K562 (cell line): ENCODE data around the gene RAP1GAP2. TPM values are rescaled to one million over a fixed set of nuclear protein-coding genes. Genes with fewer than 3 reads are reported as not detected.

Experiments
- ATAC-seq: fragments of 200-7000 bp; cut with Tn5 transposase; 3 replicates; pipeline ENCODE4 v1.9.1; 2020; ENCODE audit warnings: moderate library complexity
- BruUV-seq: library from RNA; stranded (reverse); fragments of 400-500 nt; replicated peaks from 2 replicates; lab custom pipeline; 2021; lab: Mats Ljungman, UMichigan
- CTCF ChIA-PET: fragments of 300-600 bp; formaldehyde crosslinking; extraction: SDS; loops from one replicate; lab custom pipeline; 2021; ENCODE audit warnings: low intra/inter-chr PET ratio; lab: Yijun Ruan, JAX
- POLR2A ChIA-PET: fragments of 300-600, 350-650 bp; sonication (Branson Sonifier 250); formaldehyde crosslinking; extraction: SDS; loops from one replicate; lab custom pipeline; 2021; ENCODE audit warnings: antibody characterized with exemption, inconsistent platforms; lab: Yijun Ruan, JAX
- DNase-seq, 4 experiments: peaks; one replicate each; pipeline versions ENCODE4 v3.0.0 to v3.0.0-alpha.2; 2011 to 2018; ENCODE audit warnings: low spot score in 3 of 4, mixed read lengths in 3 of 4; ENCODE audit errors: extremely low read depth in 1 of 4
- FAIRE-seq: peaks from 2 replicates; lab custom pipeline; 2011; peaks lifted over from hg19 to GRCh38; lab: Jason Lieb, UNC
- H2AFZ ChIP-seq: 2 replicates; pipeline ENCODE4 v1.6.0; 2011; ENCODE audit warnings: low read depth, low read length, control low read depth, inconsistent platforms
- H3K27ac ChIP-seq: fragments of 200-600 bp; 3 replicates; pipeline ENCODE4 v1.8.0; 2011; ENCODE audit warnings: low read depth, mild to moderate bottlenecking, control low read depth, inconsistent platforms, low read length, moderate library complexity, mixed read lengths; ENCODE audit errors: extremely low read depth
- H3K27me3 ChIP-seq, 2 experiments: fragments of 300-600 bp in 1 of 2; 2 replicates in 1 of 2; 3 replicates in 1 of 2; pipeline versions ENCODE4 v1.6.0 to v1.8.0; 2011; ENCODE audit warnings: inconsistent platforms in 2 of 2, low read length in 2 of 2, mild to moderate bottlenecking in 1 of 2, mixed read lengths in 1 of 2, moderate library complexity in 1 of 2; ENCODE audit not compliant: control insufficient read depth in 2 of 2, insufficient read depth in 2 of 2
- H3K36me3 ChIP-seq: fragments of 300-600 bp; 3 replicates; pipeline ENCODE4 v1.8.0; 2011; ENCODE audit warnings: mild to moderate bottlenecking, low read length, inconsistent platforms; ENCODE audit not compliant: control insufficient read depth, insufficient read depth
- H3K4me1 ChIP-seq, 2 experiments: fragments of 200-600 bp in 1 of 2; replicated peaks in 1 of 2; 2 replicates in 1 of 2; 3 replicates in 1 of 2; pipeline versions ENCODE4 v1.5.1 to v1.8.0; 2011; ENCODE audit warnings: inconsistent platforms in 2 of 2, low read length in 2 of 2, mild to moderate bottlenecking in 1 of 2, mixed read lengths in 1 of 2, moderate library complexity in 1 of 2; ENCODE audit not compliant: control insufficient read depth in 2 of 2, insufficient read depth in 2 of 2
- H3K4me2 ChIP-seq: 2 replicates; pipeline ENCODE4 v1.6.1; 2011; ENCODE audit warnings: low read length, control low read depth, inconsistent platforms, mixed read lengths; ENCODE audit not compliant: insufficient read depth
- H3K4me3 ChIP-seq: fragments of 200-600 bp; sonication (generic), shearing (Covaris generic); 2 replicates; pipeline ENCODE4 v1.5.1; 2016; ENCODE audit warnings: control low read depth, inconsistent platforms
- H3K79me2 ChIP-seq: fragments of 200-600 bp; 3 replicates; pipeline ENCODE4 v1.8.0; 2011; ENCODE audit warnings: low read length, inconsistent platforms; ENCODE audit not compliant: control insufficient read depth, insufficient read depth
- H3K9ac ChIP-seq, 2 experiments: 2 replicates each; pipeline versions ENCODE4 v1.6.0 to v1.6.1; 2011; ENCODE audit warnings: low read depth in 2 of 2, low read length in 2 of 2, control low read depth in 1 of 2, inconsistent platforms in 1 of 2, mild to moderate bottlenecking in 1 of 2, mixed read lengths in 1 of 2; ENCODE audit not compliant: insufficient read depth in 1 of 2
- H3K9me1 ChIP-seq: one replicate; pipeline ENCODE4 v1.6.0; 2011; ENCODE audit warnings: inconsistent platforms, mild to moderate bottlenecking, low read length, moderate library complexity; ENCODE audit not compliant: control insufficient read depth, insufficient read depth
- H3K9me3 ChIP-seq: replicated peaks from 2 replicates; pipeline ENCODE4 v1.5.1; 2011; ENCODE audit warnings: low read depth, low read length, inconsistent platforms; ENCODE audit not compliant: control insufficient read depth, insufficient read depth
- H4K20me1 ChIP-seq: replicated peaks from 2 replicates; pipeline ENCODE4 v1.6.1; 2011; ENCODE audit warnings: low read length, inconsistent platforms, mixed read lengths; ENCODE audit not compliant: control insufficient read depth, insufficient read depth
- DMBX1 ChIP-seq: fragments of 250-450 bp; sonication (Bioruptor Pico); IDR thresholded peaks from 2 replicates; pipeline ENCODE4 v1.8.0; 2022; ENCODE audit warnings: inconsistent platforms, mild to moderate bottlenecking, moderate library complexity, borderline replicate concordance
- EHMT2 ChIP-seq: fragments of 450-650 bp; IDR thresholded peaks from 2 replicates; pipeline ENCODE4 v1.6.1; 2018; ENCODE audit warnings: antibody characterized with exemption
- HSF4 ChIP-seq: fragments of 250-450 bp; sonication (Bioruptor Pico); IDR thresholded peaks from 2 replicates; pipeline ENCODE4 v2.1.2; 2022; ENCODE audit warnings: mild to moderate bottlenecking, moderate library complexity, borderline replicate concordance
- KLF6 ChIP-seq: fragments of 250-450 bp; sonication (Bioruptor Pico); IDR thresholded peaks from 2 replicates; pipeline ENCODE4 v1.4.0; 2020; ENCODE audit warnings: mild to moderate bottlenecking, moderate library complexity, borderline replicate concordance
- MCM2 ChIP-seq: fragments of 450-650 bp; IDR thresholded peaks from 2 replicates; pipeline ENCODE4 v1.6.1; 2017; ENCODE audit warnings: low read depth, mild to moderate bottlenecking
- SPI1 ChIP-seq: IDR thresholded peaks from 2 replicates; pipeline ENCODE4 v1.6.1; 2011; ENCODE audit warnings: low read depth, low read length, control low read depth, borderline replicate concordance
- TEAD1 ChIP-seq, 2 experiments: fragments of 450-650 bp in 1 of 2; sonication (generic) in 1 of 2; formaldehyde crosslinking; IDR thresholded peaks; 2 replicates each; pipeline versions ENCODE4 v1.4.0 to v1.8.0; 2020 to 2022; ENCODE audit warnings: mild to moderate bottlenecking in 2 of 2, missing genetic modification reagents in 1 of 2
- TGIF2 ChIP-seq: sonication (generic); formaldehyde crosslinking; IDR thresholded peaks from 2 replicates; pipeline ENCODE4 v1.8.1; 2022; ENCODE audit warnings: mild to moderate bottlenecking, missing genetic modification reagents, moderate library complexity
- WHSC1 ChIP-seq: IDR thresholded peaks from one replicate; pipeline ENCODE4 v1.6.1; 2012; ENCODE audit warnings: low read length, control low read depth, inconsistent platforms
- ZNF79 ChIP-seq: fragments of 250-450 bp; sonication (Bioruptor Pico); IDR thresholded peaks from 2 replicates; pipeline ENCODE4 v1.4.0; 2020; ENCODE audit warnings: low read depth, mild to moderate bottlenecking, moderate library complexity
- WGBS: fragments of 100-300 bp; shearing (Covaris generic); methylation state at CpG from one replicate; pipeline ENCODE4 v1.1.6; 2016; ENCODE audit warnings: low coverage, mixed read lengths; ENCODE audit not compliant: insufficient coverage; ENCODE audit errors: missing lambda C conversion rate; 5-methylcytosine and 5-hydroxymethylcytosine counted together
- in situ Hi-C: fragments of 300-500 bp; cut with MboI; formaldehyde crosslinking; loops from 4 replicates; pipeline ENCODE4 v1.15.0; 2018; ENCODE audit warnings: inconsistent platforms, mixed read lengths
- intact Hi-C: fragments of 100-400 bp; cut with micrococcal nuclease; formaldehyde crosslinking; loops from 2 replicates; pipeline ENCODE4 v1.14.2; 2022
- polyA plus RNA-seq, 8 experiments: library from polyadenylated mRNA; depleted of rRNA in 4 of 8; stranded (reverse) in 5 of 8; unstranded in 3 of 8; fragments of >200 nt; fragmentation: Nextera tagmentation in 2 of 8; fragmentation: Illumina TruSeq in 1 of 8; extraction: Ambion mirVana in 2 of 8; extraction: Trizol in 1 of 8; gene quantifications; 2 replicates each; pipeline versions ENCODE4 v1.2.1 to v1.2.3, GENCODE V29; 2011 to 2014; ENCODE audit warnings: inconsistent platforms in 1 of 8, missing spikeins in 1 of 8
- total RNA-seq, 7 experiments: library from RNA; depleted of rRNA in 6 of 7; stranded (reverse); fragments of >200 nt in 6 of 7; fragmentation: Illumina TruSeq in 2 of 7; extraction: Trizol in 2 of 7; gene quantifications; 2 replicates each; pipeline versions ENCODE4 v1.2.1 to v1.2.3, GENCODE V29; 2011 to 2021; ENCODE audit warnings: low replicate concordance in 1 of 7
- TF ChIP-seq, protein P1 (sequence below), 2 experiments: fragments of 450-650 bp; IDR thresholded peaks; 2 replicates each; pipeline ENCODE4 v1.6.1; 2018; ENCODE audit warnings: mild to moderate bottlenecking in 2 of 2, low read depth in 1 of 2; ENCODE audit not compliant: partially characterized antibody in 2 of 2

Gene RAP1GAP2
- total and polyA plus RNA-seq, 9 of the 15 experiments (the other 6 are each of a cell fraction or from before 2014, with no cell fraction given) = 0.01 to 1.3 (median 0.42) TPM; not detected in 1

DNA sequence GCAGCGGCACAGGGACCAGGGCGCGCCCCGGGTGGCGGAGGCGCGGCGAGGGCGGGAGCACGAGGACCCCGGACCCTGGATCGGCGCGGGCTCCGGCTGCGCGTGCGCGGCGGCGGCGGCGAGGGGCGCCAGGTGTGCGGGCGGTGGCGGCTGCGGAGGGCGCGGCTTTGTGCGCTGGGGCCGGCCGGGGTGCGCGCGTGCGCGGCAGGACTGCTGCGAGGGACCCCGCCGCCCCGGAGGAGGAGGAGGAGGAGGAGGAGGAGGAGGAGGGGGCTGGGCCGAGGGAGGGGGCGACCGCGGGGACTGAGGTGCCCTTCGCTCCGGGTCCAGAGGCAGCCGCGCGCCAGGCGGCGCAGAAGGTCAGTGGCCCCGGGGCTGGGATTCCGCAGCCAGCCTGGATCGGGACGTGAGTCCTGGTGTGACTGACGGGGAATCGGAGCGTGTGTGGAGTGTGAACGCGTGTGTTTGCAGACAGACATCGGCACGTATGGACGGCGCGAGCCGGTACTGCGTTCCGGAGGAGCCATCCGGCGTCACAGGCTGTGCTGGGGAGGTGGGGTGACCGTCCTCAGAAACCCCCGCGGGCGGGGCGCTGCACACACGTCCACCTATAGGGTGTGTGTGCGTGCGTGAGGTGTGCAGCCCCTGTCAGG lies 19.5 kb upstream of the RAP1GAP2 start (continued):
- TF ChIP-seq DMBX1 (CRISPR knock-in tag) (no peak), HSF4 (CRISPR knock-in tag) (no peak), EHMT2 (no peak)

DNA sequence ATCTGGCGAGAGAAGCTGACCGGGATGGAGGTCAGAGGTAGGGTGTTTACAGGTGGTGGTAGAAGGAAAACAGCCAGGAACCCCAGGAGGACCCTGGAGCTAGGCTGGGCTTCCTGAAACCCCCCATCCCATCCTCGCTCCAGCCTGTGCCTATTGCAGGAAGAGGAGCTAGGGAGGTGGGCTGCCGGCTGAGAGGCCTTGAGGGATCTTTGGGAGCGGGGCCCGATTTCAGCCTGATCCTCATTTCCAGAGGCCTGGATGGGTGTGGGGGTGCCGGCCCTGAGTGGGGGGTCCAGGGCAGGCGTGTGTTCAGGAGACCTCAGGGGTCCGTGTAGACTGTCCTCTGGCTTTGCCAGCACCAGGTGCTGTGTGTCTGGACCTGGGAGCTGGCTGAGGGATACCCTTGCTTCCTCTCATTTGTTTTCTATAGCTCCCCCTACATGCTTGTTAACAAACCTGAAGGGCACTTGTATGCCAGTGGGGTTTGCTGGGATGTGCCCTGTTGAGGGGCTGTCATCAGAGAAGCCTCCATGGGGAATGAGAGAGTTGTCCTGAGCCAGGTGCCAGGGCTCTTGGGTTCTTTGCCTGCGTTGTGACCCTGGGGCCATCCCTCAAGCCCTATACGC lies 18.9 kb upstream of the RAP1GAP2 start:
- ChIA-PET CTCF (no interaction called here), POLR2A (no interaction called here)
- no peak for FAIRE-seq
- no peak overlapping the region for H2AFZ ChIP-seq
- DNase-seq = no peak
- no peak for ATAC-seq
- peaks cover 0 to 6% of the 10 kb centered on the region in 2 experiments; a peak in 1 of 5 replicates for H3K4me1 ChIP-seq
- BruUV-seq = no TSS peak
- WGBS = 0% methylated on average over 6 of the region's 11 CpGs
- TF ChIP-seq ZNF79 (CRISPR knock-in tag) = no peak
- no peak for TF ChIP-seq SPI1
- TF ChIP-seq KLF6 (CRISPR knock-in tag) = no peak
- TF ChIP-seq TEAD1 (CRISPR knock-in tag; IDR thresholded peaks at IDR 0.05) = no peak
- TF ChIP-seq WHSC1 = no peak
- no peak for TF ChIP-seq TGIF2 (CRISPR knock-in tag)
- TF ChIP-seq, protein P1, sequence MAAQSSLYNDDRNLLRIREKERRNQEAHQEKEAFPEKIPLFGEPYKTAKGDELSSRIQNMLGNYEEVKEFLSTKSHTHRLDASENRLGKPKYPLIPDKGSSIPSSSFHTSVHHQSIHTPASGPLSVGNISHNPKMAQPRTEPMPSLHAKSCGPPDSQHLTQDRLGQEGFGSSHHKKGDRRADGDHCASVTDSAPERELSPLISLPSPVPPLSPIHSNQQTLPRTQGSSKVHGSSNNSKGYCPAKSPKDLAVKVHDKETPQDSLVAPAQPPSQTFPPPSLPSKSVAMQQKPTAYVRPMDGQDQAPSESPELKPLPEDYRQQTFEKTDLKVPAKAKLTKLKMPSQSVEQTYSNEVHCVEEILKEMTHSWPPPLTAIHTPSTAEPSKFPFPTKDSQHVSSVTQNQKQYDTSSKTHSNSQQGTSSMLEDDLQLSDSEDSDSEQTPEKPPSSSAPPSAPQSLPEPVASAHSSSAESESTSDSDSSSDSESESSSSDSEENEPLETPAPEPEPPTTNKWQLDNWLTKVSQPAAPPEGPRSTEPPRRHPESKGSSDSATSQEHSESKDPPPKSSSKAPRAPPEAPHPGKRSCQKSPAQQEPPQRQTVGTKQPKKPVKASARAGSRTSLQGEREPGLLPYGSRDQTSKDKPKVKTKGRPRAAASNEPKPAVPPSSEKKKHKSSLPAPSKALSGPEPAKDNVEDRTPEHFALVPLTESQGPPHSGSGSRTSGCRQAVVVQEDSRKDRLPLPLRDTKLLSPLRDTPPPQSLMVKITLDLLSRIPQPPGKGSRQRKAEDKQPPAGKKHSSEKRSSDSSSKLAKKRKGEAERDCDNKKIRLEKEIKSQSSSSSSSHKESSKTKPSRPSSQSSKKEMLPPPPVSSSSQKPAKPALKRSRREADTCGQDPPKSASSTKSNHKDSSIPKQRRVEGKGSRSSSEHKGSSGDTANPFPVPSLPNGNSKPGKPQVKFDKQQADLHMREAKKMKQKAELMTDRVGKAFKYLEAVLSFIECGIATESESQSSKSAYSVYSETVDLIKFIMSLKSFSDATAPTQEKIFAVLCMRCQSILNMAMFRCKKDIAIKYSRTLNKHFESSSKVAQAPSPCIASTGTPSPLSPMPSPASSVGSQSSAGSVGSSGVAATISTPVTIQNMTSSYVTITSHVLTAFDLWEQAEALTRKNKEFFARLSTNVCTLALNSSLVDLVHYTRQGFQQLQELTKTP (IDR thresholded peaks at IDR 0.05; ENCODE audit: low read depth in 1 of 2, partially characterized antibody in 2 of 2) = no peak
- TF ChIP-seq MCM2 = no peak
- H3K9me1 ChIP-seq = no peaks in the 10 kb centered on the region
- no peaks in the 10 kb centered on the region for H3K79me2 ChIP-seq
- no peaks in the 10 kb centered on the region; the same call in 1 of the 2 replicates for H4K20me1 ChIP-seq
- H3K9me3 ChIP-seq = no peaks in the 10 kb centered on the region
- in situ Hi-C loops (no loop called here), intact Hi-C loops (no loop called here)
- H3K27me3 ChIP-seq = peaks cover 3 to 15% of the 10 kb centered on the region in 2 experiments; a peak in 2 of 5 replicates
- no peaks in the 10 kb centered on the region for H3K36me3 ChIP-seq
- no peak overlapping the region for H3K4me2 ChIP-seq
- H3K4me3 ChIP-seq = no peak overlapping the region
- H3K27ac ChIP-seq = no peak overlapping the region
- H3K9ac ChIP-seq = no peak overlapping the region
